ENCODE measurements around the gene MEIG1.
"Not testable (repeated sequence)": the region's sequence is repeated elsewhere in the genome, so short reads cannot be mapped to it uniquely, and the experiment has no call there.

MEIG1 gene

GRCh38 chr10:14945108-14945507 is 14.1 kb upstream of the MEIG1 start:
- TF ChIP-seq POLR2A (IDR thresholded peaks at IDR 0.05; ENCODE audit: low read length) = no peak
- TF ChIP-seq GATA1 (IDR thresholded peaks at IDR 0.05; ENCODE audit: low read depth, low read length) = no peak
- no peak for DNase-seq

DNA sequence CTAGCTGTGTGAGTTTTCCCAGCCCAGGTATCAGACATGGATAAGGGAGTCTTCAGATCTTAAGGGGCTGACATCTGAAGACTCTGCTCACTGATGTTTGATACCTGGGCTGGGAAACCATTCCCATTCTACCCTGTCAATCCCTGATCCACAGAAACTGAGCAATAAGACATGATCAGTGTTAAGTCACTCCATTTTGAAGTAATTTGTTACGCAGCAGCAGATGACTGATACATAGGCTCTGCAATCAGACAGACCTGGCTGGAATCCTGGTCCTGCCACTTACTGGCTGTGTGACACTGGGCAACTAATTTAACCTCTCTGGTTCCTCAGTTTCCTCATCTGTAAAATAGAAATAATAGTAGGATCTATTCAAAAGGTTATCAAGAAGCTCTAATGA is 11.9 kb upstream of the MEIG1 start:
- DNase-seq = no peak
- TF ChIP-seq POLR2A (IDR thresholded peaks at IDR 0.05; ENCODE audit: low read length) = no peak
- TF ChIP-seq GATA1 (IDR thresholded peaks at IDR 0.05; ENCODE audit: low read depth, low read length) = no peak

DNA sequence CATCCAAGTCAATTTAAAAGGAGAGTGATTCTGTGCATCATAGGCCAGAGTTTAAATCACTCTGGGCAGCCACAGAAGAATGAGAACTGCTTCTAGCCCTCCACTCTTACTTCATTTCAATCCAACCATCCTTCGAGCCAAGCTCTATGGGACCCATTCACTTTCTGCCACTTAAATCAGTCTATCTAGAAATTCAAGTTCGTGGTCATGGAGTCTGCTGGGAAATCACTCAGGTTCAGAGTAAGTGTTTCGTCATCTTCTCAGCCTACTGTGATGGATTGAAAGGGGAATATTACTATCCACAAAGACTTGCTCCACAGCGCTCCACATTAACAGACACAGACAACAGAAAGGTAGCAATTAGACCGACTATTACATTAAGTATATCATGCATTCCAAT is 9.9 kb upstream of the MEIG1 start:
- DNase-seq = no peak
- TF ChIP-seq POLR2A (IDR thresholded peaks at IDR 0.05; ENCODE audit: low read length) (no peak), GATA1 (IDR thresholded peaks at IDR 0.05; ENCODE audit: low read depth, low read length) (no peak)

DNA sequence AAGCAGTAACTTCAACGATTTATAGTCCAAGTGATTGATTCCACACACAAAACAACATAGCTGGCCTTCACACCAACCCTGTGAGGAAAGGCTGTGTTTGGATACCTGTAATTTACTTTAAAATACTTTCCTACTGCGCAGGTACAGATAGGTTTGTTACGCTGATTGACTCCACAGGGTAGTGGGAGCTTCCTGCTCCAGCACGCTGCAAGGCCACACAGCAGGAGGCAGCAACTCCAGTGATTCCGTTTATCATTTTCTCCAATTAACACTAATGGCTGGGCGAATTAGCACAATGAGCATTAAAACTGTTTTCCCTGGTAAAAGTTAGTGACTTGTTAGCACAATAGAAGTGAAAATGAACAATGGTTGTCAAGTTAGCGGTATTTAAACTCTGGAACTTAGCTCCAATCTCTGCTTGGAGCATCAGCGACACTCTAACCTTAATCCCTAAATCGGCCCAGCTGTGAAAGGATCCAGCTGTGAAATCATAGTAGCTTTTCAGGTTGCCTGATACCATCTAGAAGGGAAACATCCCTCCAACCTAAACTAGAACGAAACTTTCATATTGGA is 6.3 kb upstream of the MEIG1 start:
- no peak for TF ChIP-seq POLR2A (IDR thresholded peaks at IDR 0.05; ENCODE audit: low read length)
- no peak for TF ChIP-seq GATA1 (IDR thresholded peaks at IDR 0.05; ENCODE audit: low read depth, low read length)
- no peak for DNase-seq

- DNase-seq = peak; percentile 63 to 74
- TF ChIP-seq POLR2A (IDR thresholded peaks at IDR 0.05; ENCODE audit: low read length) (no peak), GATA1 (IDR thresholded peaks at IDR 0.05; ENCODE audit: low read depth, low read length) (no peak)
These were observed 5.7 kb upstream of the MEIG1 start for GRCh38 chr10:14953424-14954000.

- TF ChIP-seq GATA1 (IDR thresholded peaks at IDR 0.05; ENCODE audit: low read depth, low read length) (no peak), POLR2A (IDR thresholded peaks at IDR 0.05; ENCODE audit: low read length) (peak; percentile 88)
These were observed 5.0 kb upstream of the MEIG1 start, which contains the start of gene DCLRE1C for GRCh38 chr10:14954001-14954770. Gene DCLRE1C, minus strand, starts transcription at chr10:14954096. Its CDS starts 86 bp downstream, at chr10:14954010.

GRCh38 chr10:14954934-14955333 is 4.3 kb upstream of the MEIG1 start:
- no peak for DNase-seq
- TF ChIP-seq GATA1 (IDR thresholded peaks at IDR 0.05; ENCODE audit: low read depth, low read length) (no peak), POLR2A (IDR thresholded peaks at IDR 0.05; ENCODE audit: low read length) (no peak)

More at GRCh38 chr10:14954001-14954770, 5.0 kb upstream of the MEIG1 start, which contains the start of gene DCLRE1C:
- DNase-seq = peak; percentile 90 to 92

DNA sequence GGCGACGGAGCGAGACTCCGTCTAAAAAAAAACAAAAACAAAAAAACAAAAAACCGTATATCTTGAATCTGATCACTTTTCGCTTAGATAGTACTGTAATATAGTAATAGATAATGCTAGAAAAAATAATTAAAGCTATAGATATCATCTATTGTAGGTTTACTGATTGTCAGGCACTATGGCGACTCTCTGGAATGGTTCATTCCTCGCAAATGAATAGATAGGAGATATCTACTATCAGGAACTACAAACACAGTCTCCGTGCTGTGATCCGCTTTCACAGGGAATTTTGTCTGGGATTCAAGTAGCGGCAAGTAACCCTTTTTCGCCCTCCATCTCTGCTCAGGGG is 342 bp upstream of the MEIG1 start:
- DNase-seq = no peak

DNA sequence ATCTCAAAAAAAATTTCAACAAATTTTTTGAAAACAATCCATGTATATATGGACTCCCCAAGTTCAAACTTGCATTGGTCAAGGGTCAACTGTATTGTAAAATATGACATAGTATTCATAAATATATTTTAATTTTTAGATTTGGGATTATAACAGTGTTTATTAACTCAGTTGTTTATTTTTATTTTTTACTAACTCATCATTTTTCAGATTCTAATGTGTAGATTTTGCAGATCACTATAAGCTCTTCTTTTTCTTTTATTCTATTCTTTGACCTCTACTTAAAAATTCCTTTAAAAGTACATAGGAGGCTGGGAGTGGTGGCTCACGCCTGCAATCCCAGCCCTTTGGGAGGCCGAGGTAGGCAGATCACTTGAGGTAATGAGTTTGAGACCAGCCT is 8.7 kb downstream of the MEIG1 start:
- TF ChIP-seq POLR2A (IDR thresholded peaks at IDR 0.05; ENCODE audit: low read length) (no peak), GATA1 (IDR thresholded peaks at IDR 0.05; ENCODE audit: low read depth, low read length) (no peak)
- DNase-seq = no peak

More for the DNA sequence above, 342 bp upstream of the MEIG1 start:
- TF ChIP-seq GATA1 (IDR thresholded peaks at IDR 0.05; ENCODE audit: low read depth, low read length) (no peak), POLR2A (IDR thresholded peaks at IDR 0.05; ENCODE audit: low read length) (no peak)

- no peak for TF ChIP-seq GATA1 (IDR thresholded peaks at IDR 0.05; ENCODE audit: low read depth, low read length)
- TF ChIP-seq POLR2A (IDR thresholded peaks at IDR 0.05; ENCODE audit: low read length) = no peak
- DNase-seq = peak; percentile 42 to 55
These were observed 12.8 kb downstream of the MEIG1 start for GRCh38 chr10:14971867-14972448.

GRCh38 chr10:14974153-14974998 is 15.2 kb downstream of the MEIG1 start:
- DNase-seq = not testable (repeated sequence)

DNA sequence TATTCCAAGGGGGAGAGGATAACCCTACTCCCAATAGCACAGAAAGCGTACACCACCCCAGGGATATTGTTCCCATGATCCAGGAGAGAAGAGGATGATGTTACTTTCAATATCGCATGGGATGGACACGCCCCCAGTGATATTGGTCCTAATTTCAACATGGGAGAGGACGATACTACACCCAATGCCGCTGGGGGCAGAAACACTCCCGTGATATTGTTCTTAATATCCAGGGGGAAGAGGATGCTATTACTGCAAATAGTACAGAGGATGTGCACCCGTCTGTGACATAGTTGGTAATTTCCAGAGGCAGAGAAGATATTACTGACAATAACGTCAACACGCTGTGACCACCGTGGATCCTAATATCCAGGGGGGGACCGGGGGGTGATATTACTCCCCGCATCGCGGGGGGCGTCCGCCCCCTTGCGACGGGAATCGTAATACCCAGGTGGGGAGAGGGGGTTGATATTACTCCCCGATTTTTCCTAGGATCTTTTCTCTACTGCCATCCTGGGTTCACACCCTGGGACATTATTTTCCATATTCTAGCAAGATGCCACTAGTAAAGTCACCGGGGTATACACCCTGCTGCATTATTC is 16.6 kb downstream of the MEIG1 start:
- peak in 1 of 2 experiments; percentile 10 for DNase-seq
- no peak for TF ChIP-seq GATA1 (IDR thresholded peaks at IDR 0.05; ENCODE audit: low read depth, low read length)
- TF ChIP-seq POLR2A (IDR thresholded peaks at IDR 0.05; ENCODE audit: low read length) = no peak

- TF ChIP-seq POLR2A (IDR thresholded peaks at IDR 0.05; ENCODE audit: low read length) (no peak), GATA1 (IDR thresholded peaks at IDR 0.05; ENCODE audit: low read depth, low read length) (no peak)
- DNase-seq = no peak
These were observed 23.6 kb downstream of the MEIG1 start for GRCh38 chr10:14982744-14983143.

DNA sequence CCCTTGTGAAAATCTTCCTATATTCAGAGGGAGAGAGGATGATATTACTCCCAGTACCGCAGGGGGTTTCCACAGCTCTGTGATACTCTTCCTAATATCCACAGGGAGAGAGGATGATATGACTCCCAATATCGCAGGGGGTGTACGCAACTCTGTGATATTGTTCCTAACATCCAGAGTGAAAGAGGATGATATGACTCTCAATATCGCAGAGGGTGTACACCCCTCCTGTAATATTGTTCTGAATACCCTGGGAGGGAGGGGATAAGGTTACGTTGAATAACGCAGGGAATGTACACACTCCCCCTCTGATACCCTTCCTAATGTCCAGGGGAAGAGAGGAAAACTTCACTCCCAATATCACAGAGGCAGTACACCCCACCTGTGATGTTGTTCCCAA is 30.4 kb downstream of the MEIG1 start:
- not testable (repeated sequence) for DNase-seq

DNA sequence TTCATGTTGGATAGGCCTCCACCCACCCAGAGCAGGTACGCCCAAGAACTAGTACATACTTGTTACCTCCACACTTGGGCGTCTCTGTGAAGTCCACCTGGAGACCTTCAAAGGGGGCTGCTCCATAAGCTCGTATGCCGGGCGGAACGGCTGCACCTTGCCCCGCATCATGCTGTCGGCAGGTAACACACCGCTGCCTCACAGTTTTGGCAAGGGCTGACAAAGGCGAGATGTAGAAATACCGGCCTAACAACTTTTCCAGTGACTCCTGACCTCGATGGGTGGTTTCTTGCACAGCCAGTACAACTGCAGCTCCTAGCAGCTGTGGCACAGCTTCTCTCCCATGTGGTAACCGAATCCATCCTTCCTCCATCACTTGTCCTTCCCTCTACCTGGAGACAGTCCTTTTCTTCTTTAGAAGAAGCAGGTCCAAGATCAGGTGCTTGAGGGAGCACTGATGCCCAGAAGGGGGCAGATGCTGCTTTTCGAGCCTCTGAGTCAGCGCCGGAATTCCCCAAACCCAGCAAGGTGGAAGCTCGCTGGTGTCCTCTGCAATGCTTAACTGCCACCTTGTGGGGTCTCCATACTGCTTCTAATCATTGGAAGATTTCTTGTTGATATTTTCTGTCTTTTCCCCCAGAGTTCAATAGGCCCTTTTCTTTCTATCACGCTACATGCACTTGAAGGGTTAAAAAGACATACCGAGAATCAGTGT is 32.0 kb downstream of the MEIG1 start:
- DNase-seq = not testable (repeated sequence)

- DNase-seq = not testable (repeated sequence)
These were observed 33.1 kb downstream of the MEIG1 start for GRCh38 chr10:14992336-14992735.

DNA sequence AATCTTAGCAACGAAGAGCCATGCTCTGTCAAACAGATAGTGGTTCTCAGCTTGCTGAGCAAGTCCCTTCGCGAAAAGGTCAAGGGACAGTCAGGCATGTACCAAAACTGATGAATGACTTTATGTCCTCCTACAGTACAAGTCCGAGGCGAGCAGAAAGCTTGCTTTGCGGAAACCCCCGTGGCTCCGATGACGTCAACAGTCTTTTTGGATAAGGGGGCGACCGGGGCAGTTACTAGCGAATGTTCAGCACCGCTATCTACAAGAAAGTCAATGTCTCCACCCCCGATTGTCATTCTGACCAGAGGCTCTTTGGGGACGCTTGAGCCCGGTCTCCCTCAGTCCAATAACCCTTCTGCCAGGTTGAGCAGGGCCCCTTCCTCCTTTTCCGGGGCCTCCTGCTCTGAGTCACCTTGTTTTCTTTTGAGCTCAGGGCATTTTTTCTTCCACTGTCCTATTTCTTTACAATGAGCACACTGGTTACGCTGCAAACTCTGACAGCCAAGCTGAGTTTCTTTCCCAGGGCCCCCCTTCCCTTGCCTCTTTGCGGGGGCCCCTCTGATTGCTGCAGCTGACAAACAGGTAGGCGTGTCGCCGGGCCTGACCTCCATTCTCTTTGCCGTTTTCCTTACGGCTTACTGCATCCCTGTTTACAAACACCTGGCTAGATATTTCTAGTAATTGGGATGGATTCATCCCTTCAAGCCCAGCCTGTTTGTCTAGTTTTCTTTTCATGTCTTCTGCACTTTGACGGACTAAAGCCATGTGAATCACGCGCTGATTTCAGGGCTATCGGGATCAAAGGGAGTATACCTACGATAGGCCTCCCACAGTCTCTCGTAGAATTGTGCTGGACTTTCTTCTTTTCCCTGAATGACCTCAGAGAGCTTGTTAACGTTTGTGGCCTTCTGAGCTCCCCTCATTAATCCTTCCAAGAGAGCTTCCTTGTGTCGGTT is 34.6 kb downstream of the MEIG1 start:
- DNase-seq = not testable (repeated sequence)
